ENCODE data around the gene SORBS1. TPM values are rescaled to one million over a fixed set of nuclear protein-coding genes. Genes with fewer than 3 reads are reported as not detected.
A peak's percentile ranks its signal among the peaks of the same experiment; 100 is the strongest.

The SORBS1 gene
- total RNA-seq, 1 donor from 2014 or later, result 28.2 TPM

- TF ChIP-seq, protein P1, sequence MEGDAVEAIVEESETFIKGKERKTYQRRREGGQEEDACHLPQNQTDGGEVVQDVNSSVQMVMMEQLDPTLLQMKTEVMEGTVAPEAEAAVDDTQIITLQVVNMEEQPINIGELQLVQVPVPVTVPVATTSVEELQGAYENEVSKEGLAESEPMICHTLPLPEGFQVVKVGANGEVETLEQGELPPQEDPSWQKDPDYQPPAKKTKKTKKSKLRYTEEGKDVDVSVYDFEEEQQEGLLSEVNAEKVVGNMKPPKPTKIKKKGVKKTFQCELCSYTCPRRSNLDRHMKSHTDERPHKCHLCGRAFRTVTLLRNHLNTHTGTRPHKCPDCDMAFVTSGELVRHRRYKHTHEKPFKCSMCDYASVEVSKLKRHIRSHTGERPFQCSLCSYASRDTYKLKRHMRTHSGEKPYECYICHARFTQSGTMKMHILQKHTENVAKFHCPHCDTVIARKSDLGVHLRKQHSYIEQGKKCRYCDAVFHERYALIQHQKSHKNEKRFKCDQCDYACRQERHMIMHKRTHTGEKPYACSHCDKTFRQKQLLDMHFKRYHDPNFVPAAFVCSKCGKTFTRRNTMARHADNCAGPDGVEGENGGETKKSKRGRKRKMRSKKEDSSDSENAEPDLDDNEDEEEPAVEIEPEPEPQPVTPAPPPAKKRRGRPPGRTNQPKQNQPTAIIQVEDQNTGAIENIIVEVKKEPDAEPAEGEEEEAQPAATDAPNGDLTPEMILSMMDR (conservative IDR thresholded peaks at IDR 0.05), result no peak
- H3K4me3 Mint-ChIP-seq, result peak overlapping the region; percentile 87
- no peak for DNase-seq (ENCODE audit: extremely low spot score, unreplicated experiment)
Measured at GRCh38 chr10:95288303-95288702, 272.9 kb downstream of the SORBS1 start.

GRCh38 chr10:95287281-95287680 is 273.9 kb downstream of the SORBS1 start:
- Mint-ChIP-seq H3K4me3 (peak overlapping the region; percentile 60), H3K9me3 (no peaks in the 10 kb centered on the region), H3K27me3 (peaks cover 25% of the 10 kb centered on the region), H3K4me1 (ENCODE audit: unreplicated experiment) (peaks cover 15% of the 10 kb centered on the region), H3K27ac (peak overlapping the region; percentile 65), H3K36me3 (peaks cover 6% of the 10 kb centered on the region)
- TF ChIP-seq, protein P1 (conservative IDR thresholded peaks at IDR 0.05), result no peak
- DNase-seq (ENCODE audit: extremely low spot score, unreplicated experiment), result no peak

More at GRCh38 chr10:95288303-95288702, 272.9 kb downstream of the SORBS1 start:
- H3K27ac Mint-ChIP-seq, result peak overlapping the region; percentile 97
- H3K27me3 Mint-ChIP-seq, result peaks cover 27% of the 10 kb centered on the region
- H3K9me3 Mint-ChIP-seq, result no peaks in the 10 kb centered on the region
- peaks cover 6% of the 10 kb centered on the region for H3K36me3 Mint-ChIP-seq
- H3K4me1 Mint-ChIP-seq (ENCODE audit: unreplicated experiment), result peaks cover 15% of the 10 kb centered on the region

- DNase-seq (ENCODE audit: extremely low spot score, unreplicated experiment), result no peak
- TF ChIP-seq, protein P1 (conservative IDR thresholded peaks at IDR 0.05), result no peak
- H3K4me3 Mint-ChIP-seq, result peak overlapping the region; percentile 60
Measured at GRCh38 chr10:95286707-95287106, 274.5 kb downstream of the SORBS1 start.

DNA sequence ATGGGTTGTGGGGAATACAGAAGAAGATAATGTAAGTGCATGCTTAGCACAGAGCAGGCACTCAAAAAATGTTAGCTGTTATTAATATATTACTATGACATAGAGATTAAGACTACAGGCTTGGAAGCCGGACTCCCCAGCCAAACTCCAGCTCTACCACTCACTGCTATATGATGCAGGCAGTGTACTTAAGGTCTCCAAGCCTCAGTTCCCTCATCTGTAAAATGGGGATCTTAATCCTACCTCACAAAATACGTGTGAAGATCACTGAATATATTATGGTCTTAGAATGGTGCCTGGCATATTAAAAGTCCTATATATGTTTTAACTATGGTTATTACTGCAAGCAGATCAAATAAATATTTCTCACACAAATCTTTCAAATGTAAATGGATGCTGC is 275.6 kb downstream of the SORBS1 start:
- TF ChIP-seq, protein P1 (conservative IDR thresholded peaks at IDR 0.05), result no peak
- H3K4me3 Mint-ChIP-seq, result peak overlapping the region; percentile 46
- no peaks in the 10 kb centered on the region for H3K9me3 Mint-ChIP-seq
- H3K27me3 Mint-ChIP-seq, result peaks cover 16% of the 10 kb centered on the region
- H3K27ac Mint-ChIP-seq, result no peak overlapping the region
- DNase-seq (ENCODE audit: extremely low spot score, unreplicated experiment), result no peak
- peaks cover 16% of the 10 kb centered on the region for H3K36me3 Mint-ChIP-seq
- peaks cover 19% of the 10 kb centered on the region for H3K4me1 Mint-ChIP-seq (ENCODE audit: unreplicated experiment)

More at GRCh38 chr10:95286707-95287106, 274.5 kb downstream of the SORBS1 start:
- Mint-ChIP-seq H3K36me3 (peaks cover 11% of the 10 kb centered on the region), H3K27me3 (peaks cover 21% of the 10 kb centered on the region), H3K4me1 (ENCODE audit: unreplicated experiment) (peaks cover 15% of the 10 kb centered on the region), H3K9me3 (no peaks in the 10 kb centered on the region), H3K27ac (peak overlapping the region; percentile 65)

DNA sequence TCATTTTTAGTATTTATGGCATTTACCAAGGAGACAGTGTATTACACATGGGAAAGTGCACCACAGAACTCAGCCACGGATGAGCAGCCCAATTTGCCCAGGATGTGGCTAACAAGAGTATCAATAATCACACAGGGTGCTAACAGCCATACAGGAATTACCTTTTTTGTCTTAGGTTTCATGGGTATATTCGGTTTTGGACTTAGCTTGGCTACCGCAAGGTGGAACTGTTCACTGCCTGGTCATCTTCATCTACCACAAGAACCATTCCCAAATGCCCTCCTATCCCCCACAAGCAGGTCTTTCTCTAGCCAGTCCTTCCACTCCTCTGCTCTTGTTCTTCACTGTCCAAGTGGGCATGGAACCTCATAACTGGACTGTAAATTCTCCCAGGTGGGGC is 276.4 kb downstream of the SORBS1 start:
- Mint-ChIP-seq H3K27me3 (peaks cover 11% of the 10 kb centered on the region), H3K36me3 (peaks cover 16% of the 10 kb centered on the region), H3K4me3 (no peak overlapping the region), H3K9me3 (no peaks in the 10 kb centered on the region), H3K27ac (no peak overlapping the region), H3K4me1 (ENCODE audit: unreplicated experiment) (peaks cover 19% of the 10 kb centered on the region)
- TF ChIP-seq, protein P1 (conservative IDR thresholded peaks at IDR 0.05), result no peak
- no peak for DNase-seq (ENCODE audit: extremely low spot score, unreplicated experiment)

- no peaks in the 10 kb centered on the region for H3K27me3 Mint-ChIP-seq
- TF ChIP-seq, protein P1 (conservative IDR thresholded peaks at IDR 0.05), result no peak
- no peak overlapping the region for H3K27ac Mint-ChIP-seq
- DNase-seq (ENCODE audit: extremely low spot score, unreplicated experiment), result no peak
- H3K4me3 Mint-ChIP-seq, result no peak overlapping the region
- H3K36me3 Mint-ChIP-seq, result peaks cover 21% of the 10 kb centered on the region
- H3K9me3 Mint-ChIP-seq, result no peaks in the 10 kb centered on the region
- H3K4me1 Mint-ChIP-seq (ENCODE audit: unreplicated experiment), result peaks cover 35% of the 10 kb centered on the region
Measured at GRCh38 chr10:95282107-95282506, 279.1 kb downstream of the SORBS1 start.

All from type B pancreatic cell (in vitro differentiated cells).